ENCODE data around the gene KIAA1755.

DNA sequence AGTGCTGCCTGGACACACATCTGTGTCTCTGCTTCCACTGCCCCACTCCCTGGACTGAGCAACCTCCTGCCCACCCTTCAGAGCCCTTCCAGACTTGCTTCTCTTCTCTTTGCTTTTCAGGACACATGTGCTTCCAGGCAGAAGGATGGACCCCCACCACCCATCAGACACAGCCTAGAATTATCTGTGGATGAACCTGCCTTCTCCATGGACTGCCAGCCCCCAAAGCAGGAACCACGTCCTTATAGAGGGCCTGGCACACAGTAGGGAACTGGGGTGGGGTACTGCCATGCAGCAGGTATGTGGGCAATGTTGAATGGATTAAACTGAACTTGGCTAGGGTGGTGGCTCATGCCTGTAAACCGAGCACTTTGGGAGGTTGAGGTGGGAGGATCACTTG lies 3.6 kb downstream of the KIAA1755 start:
- TF ChIP-seq RAD21 (IDR thresholded peaks at IDR 0.05; ENCODE audit: low read length) (no peak), USF2 (IDR thresholded peaks at IDR 0.05; ENCODE audit: low read depth, low read length) (no peak), BHLHE40 (IDR thresholded peaks at IDR 0.05; ENCODE audit: low read depth, low read length) (no peak), POLR2A (IDR thresholded peaks at IDR 0.05; ENCODE audit: low read depth, low read length) (no peak), RCOR1 (IDR thresholded peaks at IDR 0.05; ENCODE audit: insufficient replicate concordance, low read length) (no peak), CEBPB (IDR thresholded peaks at IDR 0.05; ENCODE audit: low read depth, low read length) (no peak)
- TF ChIP-seq, protein P1, sequence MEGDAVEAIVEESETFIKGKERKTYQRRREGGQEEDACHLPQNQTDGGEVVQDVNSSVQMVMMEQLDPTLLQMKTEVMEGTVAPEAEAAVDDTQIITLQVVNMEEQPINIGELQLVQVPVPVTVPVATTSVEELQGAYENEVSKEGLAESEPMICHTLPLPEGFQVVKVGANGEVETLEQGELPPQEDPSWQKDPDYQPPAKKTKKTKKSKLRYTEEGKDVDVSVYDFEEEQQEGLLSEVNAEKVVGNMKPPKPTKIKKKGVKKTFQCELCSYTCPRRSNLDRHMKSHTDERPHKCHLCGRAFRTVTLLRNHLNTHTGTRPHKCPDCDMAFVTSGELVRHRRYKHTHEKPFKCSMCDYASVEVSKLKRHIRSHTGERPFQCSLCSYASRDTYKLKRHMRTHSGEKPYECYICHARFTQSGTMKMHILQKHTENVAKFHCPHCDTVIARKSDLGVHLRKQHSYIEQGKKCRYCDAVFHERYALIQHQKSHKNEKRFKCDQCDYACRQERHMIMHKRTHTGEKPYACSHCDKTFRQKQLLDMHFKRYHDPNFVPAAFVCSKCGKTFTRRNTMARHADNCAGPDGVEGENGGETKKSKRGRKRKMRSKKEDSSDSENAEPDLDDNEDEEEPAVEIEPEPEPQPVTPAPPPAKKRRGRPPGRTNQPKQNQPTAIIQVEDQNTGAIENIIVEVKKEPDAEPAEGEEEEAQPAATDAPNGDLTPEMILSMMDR (conservative IDR thresholded peaks at IDR 0.05; ENCODE audit: low read depth, low read length), result no peak

All from IMR-90 (cell line).